ENCODE measurements around the gene ZFYVE19.

DNA sequence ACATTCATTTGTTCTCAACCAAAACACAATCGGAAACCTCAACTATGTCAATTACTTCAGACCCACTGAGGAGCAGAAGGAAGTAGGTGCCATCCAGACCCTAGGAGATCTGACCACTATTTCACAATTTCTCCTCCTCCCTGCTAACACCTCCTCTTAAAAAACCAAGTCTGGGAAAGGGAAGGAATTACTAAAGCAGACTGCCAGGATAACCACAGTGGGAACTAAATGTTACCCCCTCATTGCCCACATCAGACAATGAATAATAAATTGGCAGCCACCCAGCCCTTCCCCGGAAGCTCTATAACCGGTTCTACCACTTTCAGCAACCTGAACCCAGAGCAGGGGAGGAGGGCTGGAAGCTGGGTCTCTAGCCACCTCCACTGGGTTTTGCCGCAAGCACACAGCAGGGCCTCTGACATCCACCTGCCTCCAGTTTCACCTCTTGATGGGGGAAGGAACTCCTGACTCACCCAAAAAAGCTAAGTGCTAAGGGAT, 19.5 kb upstream of the ZFYVE19 start:
- TF ChIP-seq POLR2AphosphoS5 (IDR thresholded peaks at IDR 0.05; ENCODE audit: low read depth) (peak; percentile 56; the same call in 1 of the 2 replicates), EZH2phosphoT487 (IDR thresholded peaks at IDR 0.05; ENCODE audit: unreplicated experiment) (no peak)
- TF ChIP-seq, protein P1, sequence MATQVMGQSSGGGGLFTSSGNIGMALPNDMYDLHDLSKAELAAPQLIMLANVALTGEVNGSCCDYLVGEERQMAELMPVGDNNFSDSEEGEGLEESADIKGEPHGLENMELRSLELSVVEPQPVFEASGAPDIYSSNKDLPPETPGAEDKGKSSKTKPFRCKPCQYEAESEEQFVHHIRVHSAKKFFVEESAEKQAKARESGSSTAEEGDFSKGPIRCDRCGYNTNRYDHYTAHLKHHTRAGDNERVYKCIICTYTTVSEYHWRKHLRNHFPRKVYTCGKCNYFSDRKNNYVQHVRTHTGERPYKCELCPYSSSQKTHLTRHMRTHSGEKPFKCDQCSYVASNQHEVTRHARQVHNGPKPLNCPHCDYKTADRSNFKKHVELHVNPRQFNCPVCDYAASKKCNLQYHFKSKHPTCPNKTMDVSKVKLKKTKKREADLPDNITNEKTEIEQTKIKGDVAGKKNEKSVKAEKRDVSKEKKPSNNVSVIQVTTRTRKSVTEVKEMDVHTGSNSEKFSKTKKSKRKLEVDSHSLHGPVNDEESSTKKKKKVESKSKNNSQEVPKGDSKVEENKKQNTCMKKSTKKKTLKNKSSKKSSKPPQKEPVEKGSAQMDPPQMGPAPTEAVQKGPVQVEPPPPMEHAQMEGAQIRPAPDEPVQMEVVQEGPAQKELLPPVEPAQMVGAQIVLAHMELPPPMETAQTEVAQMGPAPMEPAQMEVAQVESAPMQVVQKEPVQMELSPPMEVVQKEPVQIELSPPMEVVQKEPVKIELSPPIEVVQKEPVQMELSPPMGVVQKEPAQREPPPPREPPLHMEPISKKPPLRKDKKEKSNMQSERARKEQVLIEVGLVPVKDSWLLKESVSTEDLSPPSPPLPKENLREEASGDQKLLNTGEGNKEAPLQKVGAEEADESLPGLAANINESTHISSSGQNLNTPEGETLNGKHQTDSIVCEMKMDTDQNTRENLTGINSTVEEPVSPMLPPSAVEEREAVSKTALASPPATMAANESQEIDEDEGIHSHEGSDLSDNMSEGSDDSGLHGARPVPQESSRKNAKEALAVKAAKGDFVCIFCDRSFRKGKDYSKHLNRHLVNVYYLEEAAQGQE (IDR thresholded peaks at IDR 0.05; ENCODE audit: unreplicated experiment): no peak
- TF ChIP-seq, protein P2, sequence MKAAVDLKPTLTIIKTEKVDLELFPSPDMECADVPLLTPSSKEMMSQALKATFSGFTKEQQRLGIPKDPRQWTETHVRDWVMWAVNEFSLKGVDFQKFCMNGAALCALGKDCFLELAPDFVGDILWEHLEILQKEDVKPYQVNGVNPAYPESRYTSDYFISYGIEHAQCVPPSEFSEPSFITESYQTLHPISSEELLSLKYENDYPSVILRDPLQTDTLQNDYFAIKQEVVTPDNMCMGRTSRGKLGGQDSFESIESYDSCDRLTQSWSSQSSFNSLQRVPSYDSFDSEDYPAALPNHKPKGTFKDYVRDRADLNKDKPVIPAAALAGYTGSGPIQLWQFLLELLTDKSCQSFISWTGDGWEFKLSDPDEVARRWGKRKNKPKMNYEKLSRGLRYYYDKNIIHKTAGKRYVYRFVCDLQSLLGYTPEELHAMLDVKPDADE (IDR thresholded peaks at IDR 0.05): no peak
- TF ChIP-seq, protein P3, sequence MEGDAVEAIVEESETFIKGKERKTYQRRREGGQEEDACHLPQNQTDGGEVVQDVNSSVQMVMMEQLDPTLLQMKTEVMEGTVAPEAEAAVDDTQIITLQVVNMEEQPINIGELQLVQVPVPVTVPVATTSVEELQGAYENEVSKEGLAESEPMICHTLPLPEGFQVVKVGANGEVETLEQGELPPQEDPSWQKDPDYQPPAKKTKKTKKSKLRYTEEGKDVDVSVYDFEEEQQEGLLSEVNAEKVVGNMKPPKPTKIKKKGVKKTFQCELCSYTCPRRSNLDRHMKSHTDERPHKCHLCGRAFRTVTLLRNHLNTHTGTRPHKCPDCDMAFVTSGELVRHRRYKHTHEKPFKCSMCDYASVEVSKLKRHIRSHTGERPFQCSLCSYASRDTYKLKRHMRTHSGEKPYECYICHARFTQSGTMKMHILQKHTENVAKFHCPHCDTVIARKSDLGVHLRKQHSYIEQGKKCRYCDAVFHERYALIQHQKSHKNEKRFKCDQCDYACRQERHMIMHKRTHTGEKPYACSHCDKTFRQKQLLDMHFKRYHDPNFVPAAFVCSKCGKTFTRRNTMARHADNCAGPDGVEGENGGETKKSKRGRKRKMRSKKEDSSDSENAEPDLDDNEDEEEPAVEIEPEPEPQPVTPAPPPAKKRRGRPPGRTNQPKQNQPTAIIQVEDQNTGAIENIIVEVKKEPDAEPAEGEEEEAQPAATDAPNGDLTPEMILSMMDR (conservative IDR thresholded peaks at IDR 0.05; ENCODE audit: low read depth in 2 of 2): no peak
